Upper lobe of left lung (tissue), 6 donors: ENCODE data around the gene HS6ST2. TPM values are rescaled to one million over a fixed set of nuclear protein-coding genes. Genes with fewer than 3 reads are reported as not detected.

Experiments used
- ATAC-seq, 2 donors: fragments of 200-7000 bp; cut with Tn5 transposase; one replicate each; pipeline ENCODE4 v1.9.1; 2022; ENCODE audit warnings: mild to moderate bottlenecking in 2 of 2, moderate library complexity in 2 of 2; ENCODE audit not compliant: low FRiP score in 2 of 2
- DNase-seq, 2 donors: peaks; one replicate each; pipeline ENCODE4 v3.0.0-alpha.2; 2019 to 2020
- H3K27ac ChIP-seq, 4 donors: fragments of 200-600 bp; sonication (generic); one replicate each; pipeline ENCODE4 v1.5.1; 2016 to 2019
- H3K27me3 ChIP-seq, 4 donors: fragments of 200-600 bp; sonication (generic); one replicate each; pipeline ENCODE4 v1.5.1; 2017 to 2019
- H3K36me3 ChIP-seq, 4 donors: fragments of 200-600 bp; sonication (generic); one replicate each; pipeline ENCODE4 v1.5.1; 2016 to 2019
- H3K4me1 ChIP-seq, 4 donors: fragments of 200-600 bp; sonication (generic); one replicate each; pipeline ENCODE4 v1.5.1; 2018 to 2019
- H3K4me3 ChIP-seq, 4 donors: fragments of 200-600 bp; sonication (generic); one replicate each; pipeline ENCODE4 v1.5.1; 2017 to 2019; ENCODE audit warnings: mild to moderate bottlenecking in 2 of 4, moderate library complexity in 1 of 4
- H3K9me3 ChIP-seq, 4 donors: fragments of 200-600 bp; sonication (generic); one replicate each; pipeline ENCODE4 v1.5.1; 2018 to 2019
- CTCF ChIP-seq, 6 experiments: fragments of 450-650 bp in 4 of 6; fragments of 200-600 bp in 2 of 6; sonication (generic) in 2 of 6; IDR thresholded peaks; one replicate each; pipeline ENCODE4 v1.5.1; 2016 to 2019; ENCODE audit warnings: antibody characterized with exemption in 6 of 6
- EP300 ChIP-seq, 4 donors: sonication (generic); formaldehyde crosslinking; IDR thresholded peaks; one replicate each; pipeline ENCODE4 v1.5.1; 2017; ENCODE audit warnings: antibody characterized with exemption in 4 of 4, control low read depth in 2 of 4
- POLR2A ChIP-seq, 4 donors: fragments of 450-650 bp; IDR thresholded peaks; one replicate each; pipeline ENCODE4 v1.5.1; 2016 to 2017; ENCODE audit warnings: antibody characterized with exemption in 4 of 4, mild to moderate bottlenecking in 2 of 4
- POLR2AphosphoS5 ChIP-seq, 2 donors: sonication (generic); formaldehyde crosslinking; IDR thresholded peaks; one replicate each; pipeline ENCODE4 v1.5.1; 2017; ENCODE audit warnings: antibody characterized with exemption in 2 of 2
- WGBS, 2 donors: methylation state at CpG; one replicate each; pipeline ENCODE4 v1.1.5; 2017 to 2018; 5-methylcytosine and 5-hydroxymethylcytosine counted together
- total RNA-seq, 6 donors: library from RNA; depleted of rRNA in 4 of 6; stranded (reverse); fragments of >200 nt in 4 of 6; gene quantifications; one replicate each; pipeline versions ENCODE4 v1.1.0 to v1.2.1, GENCODE V29; 2016 to 2021
- donor health status: DM: no; HTN: no; CAD: no; lungs with moderate emphysema.
- donor health status: DM: no; HTN: yes; CAD: no; lungs with severe emphysema.

The HS6ST2 gene
- total RNA-seq, 6 donors from 2014 or later = 0.30 to 2.5 (median 1.2) TPM

- ATAC-seq (no peak), DNase-seq (no peak)
- Histone ChIP-seq H3K36me3 (no peaks in the 10 kb centered on the region), H3K4me3 (no peak overlapping the region), H3K27me3 (no peaks in the 10 kb centered on the region), H3K27ac (no peak overlapping the region), H3K9me3 (no peaks in the 10 kb centered on the region), H3K4me1 (no peaks in the 10 kb centered on the region)
- no peak for TF ChIP-seq POLR2AphosphoS5 (IDR thresholded peaks at IDR 0.05)
- TF ChIP-seq EP300 (IDR thresholded peaks at IDR 0.05) = no peak
- TF ChIP-seq CTCF (IDR thresholded peaks at IDR 0.05) = no peak
- TF ChIP-seq POLR2A (IDR thresholded peaks at IDR 0.05) = no peak
- 67 to 71% methylated on average over 2 of the region's 2 CpGs for WGBS, 2 donors
These were observed 168.1 kb downstream of the HS6ST2 start for GRCh38 chrX:132790329-132790728.

- WGBS, 2 donors = 70 to 83% methylated on average over 1 of the region's 1 CpG
- TF ChIP-seq POLR2A (IDR thresholded peaks at IDR 0.05) (no peak), EP300 (IDR thresholded peaks at IDR 0.05) (no peak), CTCF (IDR thresholded peaks at IDR 0.05) (no peak), POLR2AphosphoS5 (IDR thresholded peaks at IDR 0.05) (no peak)
- Histone ChIP-seq H3K27me3 (no peaks in the 10 kb centered on the region), H3K36me3 (no peaks in the 10 kb centered on the region), H3K4me3 (no peak overlapping the region), H3K9me3 (no peaks in the 10 kb centered on the region), H3K4me1 (no peaks in the 10 kb centered on the region), H3K27ac (no peak overlapping the region)
- no peak for DNase-seq
- no peak for ATAC-seq
These were observed 172.2 kb downstream of the HS6ST2 start for GRCh38 chrX:132786217-132786616.

GRCh38 chrX:132778917-132779316 lies 179.5 kb downstream of the HS6ST2 start:
- no peak for ATAC-seq
- no peak overlapping the region for H3K4me3 ChIP-seq

GRCh38 chrX:132776486-132777210 lies 181.8 kb downstream of the HS6ST2 start:
- DNase-seq (no peak), ATAC-seq (no peak)
- 53 to 93% methylated on average over 6 of the region's 6 CpGs for WGBS, 2 donors
- no peak overlapping the region for H3K27ac ChIP-seq
- H3K4me3 ChIP-seq = no peak overlapping the region
- no peaks in the 10 kb centered on the region for H3K27me3 ChIP-seq
- no peaks in the 10 kb centered on the region for H3K9me3 ChIP-seq
- TF ChIP-seq EP300 (IDR thresholded peaks at IDR 0.05) (no peak), POLR2A (IDR thresholded peaks at IDR 0.05) (no peak), POLR2AphosphoS5 (IDR thresholded peaks at IDR 0.05) (no peak), CTCF (IDR thresholded peaks at IDR 0.05) (no peak)
- no peaks in the 10 kb centered on the region for H3K4me1 ChIP-seq
- H3K36me3 ChIP-seq = no peaks in the 10 kb centered on the region

More at GRCh38 chrX:132778917-132779316, 179.5 kb downstream of the HS6ST2 start:
- Histone ChIP-seq H3K27ac (no peak overlapping the region), H3K27me3 (no peaks in the 10 kb centered on the region), H3K4me1 (no peaks in the 10 kb centered on the region), H3K9me3 (no peaks in the 10 kb centered on the region), H3K36me3 (no peaks in the 10 kb centered on the region)
- DNase-seq = no peak
- TF ChIP-seq EP300 (IDR thresholded peaks at IDR 0.05) = no peak
- TF ChIP-seq CTCF (IDR thresholded peaks at IDR 0.05) = no peak
- TF ChIP-seq POLR2AphosphoS5 (IDR thresholded peaks at IDR 0.05) = no peak
- TF ChIP-seq POLR2A (IDR thresholded peaks at IDR 0.05) = no peak

GRCh38 chrX:132775263-132775823 lies 183.1 kb downstream of the HS6ST2 start:
- Histone ChIP-seq H3K36me3 (no peaks in the 10 kb centered on the region), H3K27me3 (no peaks in the 10 kb centered on the region), H3K9me3 (no peaks in the 10 kb centered on the region), H3K4me3 (no peak overlapping the region), H3K4me1 (no peaks in the 10 kb centered on the region), H3K27ac (no peak overlapping the region)
- TF ChIP-seq EP300 (IDR thresholded peaks at IDR 0.05) (no peak), POLR2A (IDR thresholded peaks at IDR 0.05) (no peak), POLR2AphosphoS5 (IDR thresholded peaks at IDR 0.05) (no peak), CTCF (IDR thresholded peaks at IDR 0.05) (no peak)
- ATAC-seq = no peak
- 75 to 86% methylated on average over 7 of the region's 7 CpGs for WGBS, 2 donors
- no peak for DNase-seq
